Endothelial cell of umbilical vein (primary cell): ENCODE data around the gene CYGB. TPM values are rescaled to one million over a fixed set of nuclear protein-coding genes. Genes with fewer than 3 reads are reported as not detected.

ENCODE experiments used
- BruUV-seq: library from RNA; stranded (reverse); fragments of 400-500 nt; replicated peaks from 2 replicates; lab custom pipeline; 2021; lab: Mats Ljungman, UMichigan
- CTCF ChIA-PET: fragments of 300-600, 350-600 bp; sonication (Branson Sonifier 250); formaldehyde crosslinking; loops from one replicate; lab custom pipeline; 2021; ENCODE audit warnings: antibody characterized with exemption, inconsistent platforms; lab: Charles Lee
- POLR2A ChIA-PET: fragments of 300-600, 350-600 bp; sonication (Branson Sonifier 250); formaldehyde crosslinking; loops from one replicate; lab custom pipeline; 2021; ENCODE audit warnings: antibody characterized with exemption, inconsistent platforms; lab: Charles Lee
- DNase-seq: peaks from one replicate; pipeline ENCODE4 v3.0.0-alpha.2; 2011; ENCODE audit warnings: low read depth, low spot score
- FAIRE-seq: peaks from 2 replicates; lab custom pipeline; 2011; peaks lifted over from hg19 to GRCh38; lab: Jason Lieb, UNC
- H2AFZ ChIP-seq: 2 replicates; pipeline ENCODE4 v1.6.0; 2012; ENCODE audit warnings: low read depth, low read length, control low read depth, inconsistent platforms
- H3K27ac ChIP-seq: 2 replicates; pipeline ENCODE4 v1.5.1; 2011; ENCODE audit warnings: low read depth, mild to moderate bottlenecking, control low read depth, low read length, moderate library complexity; ENCODE audit not compliant: insufficient read depth
- H3K27me3 ChIP-seq, 2 experiments: 2 replicates each; pipeline versions ENCODE4 v1.6.0 to v1.6.1; 2011; ENCODE audit warnings: low read length in 2 of 2, mixed read lengths in 1 of 2; ENCODE audit not compliant: control insufficient read depth in 2 of 2, insufficient read depth in 2 of 2
- H3K36me3 ChIP-seq, 2 experiments: 2 replicates in 1 of 2; 3 replicates in 1 of 2; pipeline ENCODE4 v1.5.1; 2011; ENCODE audit warnings: low read length in 2 of 2, mild to moderate bottlenecking in 1 of 2, moderate library complexity in 1 of 2; ENCODE audit not compliant: control insufficient read depth in 2 of 2, insufficient read depth in 2 of 2; ENCODE audit errors: extremely low read depth in 1 of 2
- H3K4me1 ChIP-seq: 3 replicates; pipeline ENCODE4 v1.5.1; 2011; ENCODE audit warnings: mild to moderate bottlenecking, low read length; ENCODE audit not compliant: control insufficient read depth, insufficient read depth; ENCODE audit errors: extremely low read depth
- H3K4me2 ChIP-seq: 2 replicates; pipeline ENCODE4 v1.6.1; 2011; ENCODE audit warnings: low read length, control low read depth, mixed read lengths; ENCODE audit not compliant: insufficient read depth
- H3K4me3 ChIP-seq, 3 experiments: fragments of 200-600 bp in 1 of 3; sonication (generic), shearing (Covaris generic) in 1 of 3; replicated peaks in 1 of 3; 2 replicates each; pipeline ENCODE4 v1.5.1; 2011 to 2016; ENCODE audit warnings: control low read depth in 3 of 3, low read length in 3 of 3, mild to moderate bottlenecking in 2 of 3, inconsistent platforms in 1 of 3, low read depth in 1 of 3, moderate library complexity in 1 of 3; ENCODE audit not compliant: insufficient read depth in 1 of 3
- H3K79me2 ChIP-seq: 2 replicates; pipeline ENCODE4 v1.6.0; 2012; ENCODE audit warnings: low read length, inconsistent platforms; ENCODE audit not compliant: control insufficient read depth, insufficient read depth
- H3K9ac ChIP-seq: replicated peaks from 2 replicates; pipeline ENCODE3; 2011; ENCODE audit warnings: low read length, control low read depth; ENCODE audit not compliant: insufficient read depth; ENCODE audit errors: extremely low read depth
- H3K9me1 ChIP-seq: replicated peaks from 3 replicates; pipeline ENCODE4 v1.6.0; 2011; ENCODE audit warnings: mild to moderate bottlenecking, low read length; ENCODE audit not compliant: control insufficient read depth, insufficient read depth; ENCODE audit errors: extremely low read depth
- H3K9me3 ChIP-seq: replicated peaks from 2 replicates; pipeline ENCODE4 v1.5.1; 2012; ENCODE audit warnings: low read length, inconsistent platforms; ENCODE audit not compliant: control insufficient read depth, insufficient read depth
- H4K20me1 ChIP-seq: replicated peaks from 2 replicates; pipeline ENCODE3; 2011; ENCODE audit warnings: mild to moderate bottlenecking, low read length; ENCODE audit not compliant: control insufficient read depth, insufficient read depth; ENCODE audit errors: extremely low read depth
- CTCF ChIP-seq, 2 donors: IDR thresholded peaks; 1 replicate in 1 of 2; 2 replicates in 1 of 2; pipeline ENCODE4 v1.5.1; 2011; ENCODE audit warnings: low read length in 2 of 2, mild to moderate bottlenecking in 2 of 2, moderate library complexity in 2 of 2, control low read depth in 1 of 2, inconsistent platforms in 1 of 2, low read depth in 1 of 2; ENCODE audit not compliant: insufficient read depth in 1 of 2; ENCODE audit errors: extremely low read depth in 1 of 2
- EZH2 ChIP-seq: IDR thresholded peaks from 2 replicates; pipeline ENCODE4 v1.6.1; 2012; ENCODE audit warnings: borderline replicate concordance, low read depth, mild to moderate bottlenecking, moderate library complexity, low read length, inconsistent platforms; ENCODE audit not compliant: severe bottlenecking
- FOS ChIP-seq: IDR thresholded peaks from 2 replicates; pipeline ENCODE4 v1.6.1; 2011; ENCODE audit warnings: mild to moderate bottlenecking, low read length, moderate library complexity, borderline replicate concordance; ENCODE audit not compliant: insufficient read depth
- GATA2 ChIP-seq: IDR thresholded peaks from 2 replicates; pipeline ENCODE4 v1.7.0; 2011; ENCODE audit warnings: low read depth, mild to moderate bottlenecking, moderate library complexity, mixed read lengths, low read length; ENCODE audit not compliant: insufficient read length, insufficient read depth
- JUN ChIP-seq: IDR thresholded peaks from 2 replicates; pipeline ENCODE4 v1.6.1; 2011; ENCODE audit warnings: borderline replicate concordance, low read depth; ENCODE audit not compliant: insufficient read length, insufficient read depth
- MYC ChIP-seq: IDR thresholded peaks from one replicate; pipeline ENCODE4 v1.6.1; 2011; ENCODE audit warnings: mild to moderate bottlenecking, low read depth, low read length
- POLR2A ChIP-seq: IDR thresholded peaks from 2 replicates; pipeline ENCODE4 v1.6.1; 2012; ENCODE audit warnings: low read depth, mild to moderate bottlenecking, control low read depth, low read length
- POLR2AphosphoS5 ChIP-seq: IDR thresholded peaks from 2 replicates; pipeline ENCODE4 v1.6.1; 2012; ENCODE audit warnings: low read depth, mild to moderate bottlenecking, control low read depth, low read length, moderate library complexity; ENCODE audit not compliant: insufficient read depth
- dilution Hi-C: fragments of 300-500 bp; cut with MboI; formaldehyde crosslinking; loops from one replicate; pipeline ENCODE4 v1.15.0; 2019; ENCODE audit warnings: low sequenced_read_pairs; ENCODE audit not compliant: extremely low pct_ligation_motif_present
- intact Hi-C: fragments of 100-400 bp; cut with micrococcal nuclease; formaldehyde crosslinking; loops from one replicate; pipeline ENCODE4 v1.10.0; 2022
- polyA plus RNA-seq, 4 experiments: library from polyadenylated mRNA; depleted of rRNA in 3 of 4; stranded (reverse) in 3 of 4; unstranded in 1 of 4; fragments of >200 nt; gene quantifications; 2 replicates each; pipeline versions ENCODE4 v1.2.1 to v1.2.3, GENCODE V29; 2011 to 2012; ENCODE audit warnings: missing spikeins in 1 of 4
- total RNA-seq: library from RNA; stranded (reverse); gene quantifications from 2 replicates; pipeline ENCODE4 v1.2.3, GENCODE V29; 2021
- TF ChIP-seq, protein P1 (sequence below): IDR thresholded peaks from 2 replicates; pipeline ENCODE4 v1.6.1; 2011; ENCODE audit not compliant: insufficient read depth, insufficient read length

CYGB gene
- total and polyA plus RNA-seq, 2 donors (not counting 3 experiments of a cell fraction or from before 2014, with no cell fraction given): 0.22 to 0.91 TPM

DNA sequence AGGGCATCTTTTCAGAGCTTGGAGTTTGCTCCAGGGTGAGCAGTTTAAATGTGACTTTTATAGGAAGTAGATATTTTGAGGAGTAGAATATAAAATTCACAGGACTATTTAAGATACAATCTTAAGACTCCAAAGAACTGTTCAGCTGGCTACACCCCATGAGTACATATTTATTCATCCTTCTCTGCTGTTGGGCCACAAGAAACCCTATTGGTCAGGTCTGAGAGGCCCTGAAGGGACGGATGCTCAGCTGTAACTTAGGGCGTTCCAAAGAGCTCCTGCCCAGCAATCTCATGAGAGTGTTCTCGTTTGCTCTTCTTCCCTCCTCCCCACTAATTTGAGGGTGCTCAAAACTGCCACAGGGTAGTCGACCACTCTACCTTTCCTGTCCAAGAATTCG, 40.9 kb upstream of the CYGB start:
- dilution Hi-C loops (no loop called here), intact Hi-C loops (no loop called here)
- no peak overlapping the region for H3K4me3 ChIP-seq
- H4K20me1 ChIP-seq: no peaks in the 10 kb centered on the region
- DNase-seq (no peak), FAIRE-seq (no peak)
- no peak overlapping the region for H3K4me2 ChIP-seq
- TF ChIP-seq FOS: no peak
- H3K27me3 ChIP-seq: no peaks in the 10 kb centered on the region
- ChIA-PET POLR2A (no interaction called here), CTCF (interaction anchor here (1.6 to 1.7 kb wide), 2 partner anchors 21 to 110 kb away, joined by 3 to 8 read pairs; no protein-coding TSS in a partner anchor)
- H3K9ac ChIP-seq: no peak overlapping the region
- BruUV-seq: no TSS peak
- H3K36me3 ChIP-seq: no peaks in the 10 kb centered on the region
- no peaks in the 10 kb centered on the region for H3K79me2 ChIP-seq
- H2AFZ ChIP-seq: no peak overlapping the region
- no peak overlapping the region for H3K27ac ChIP-seq
- no peaks in the 10 kb centered on the region for H3K4me1 ChIP-seq
- no peaks in the 10 kb centered on the region for H3K9me3 ChIP-seq
- H3K9me1 ChIP-seq: no peaks in the 10 kb centered on the region

DNA sequence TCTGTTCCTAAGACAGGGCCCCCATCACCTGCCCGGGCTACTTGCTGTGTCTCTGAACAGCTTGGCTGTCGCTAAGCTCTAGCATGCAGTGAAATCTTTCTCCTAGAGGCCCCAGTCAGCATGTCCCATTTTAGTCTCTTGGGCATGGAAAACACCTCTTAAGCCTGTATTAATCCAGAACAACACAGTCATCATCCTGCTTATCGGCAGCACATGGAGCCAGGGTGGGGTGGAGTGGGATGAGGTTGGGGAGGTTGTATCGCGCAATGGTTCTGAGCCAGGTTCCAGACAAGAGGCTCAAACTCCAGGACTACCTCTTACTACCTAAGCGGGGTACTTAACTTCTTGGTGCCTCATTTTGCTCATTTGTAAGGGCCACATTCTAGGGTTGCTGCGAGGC, 40.4 kb upstream of the CYGB start:
- Histone ChIP-seq H2AFZ (no peak overlapping the region), H3K27ac (no peak overlapping the region), H3K79me2 (no peaks in the 10 kb centered on the region), H3K4me2 (no peak overlapping the region), H3K9me3 (no peaks in the 10 kb centered on the region), H3K36me3 (no peaks in the 10 kb centered on the region), H4K20me1 (no peaks in the 10 kb centered on the region), H3K9me1 (no peaks in the 10 kb centered on the region), H3K4me3 (no peak overlapping the region), H3K9ac (no peak overlapping the region), H3K27me3 (no peaks in the 10 kb centered on the region), H3K4me1 (no peaks in the 10 kb centered on the region)
- ChIA-PET CTCF (interaction anchor here (1.6 to 1.7 kb wide), 2 partner anchors 20 to 111 kb away, joined by 3 to 8 read pairs; no protein-coding TSS in a partner anchor), POLR2A (no interaction called here)
- no TSS peak for BruUV-seq
- DNase-seq (no peak), FAIRE-seq (no peak)
- TF ChIP-seq CTCF (IDR thresholded peaks at IDR 0.05; ENCODE audit: extremely low read depth in 1 of 2, insufficient read depth in 1 of 2, low read depth in 1 of 2, low read length in 2 of 2) (no peak), POLR2AphosphoS5 (no peak), EZH2 (no peak), POLR2A (no peak), GATA2 (no peak), JUN (no peak), MYC (no peak), FOS (no peak)
- TF ChIP-seq, protein P1, sequence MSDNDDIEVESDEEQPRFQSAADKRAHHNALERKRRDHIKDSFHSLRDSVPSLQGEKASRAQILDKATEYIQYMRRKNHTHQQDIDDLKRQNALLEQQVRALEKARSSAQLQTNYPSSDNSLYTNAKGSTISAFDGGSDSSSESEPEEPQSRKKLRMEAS: no peak
- intact Hi-C loops (no loop called here), dilution Hi-C loops (no loop called here)
